Measurements from ENCODE around the gene CYP27C1. TPM values are rescaled to one million over a fixed set of nuclear protein-coding genes. Genes with fewer than 3 reads are reported as not detected.
"Not testable (repeated sequence)": the region's sequence is repeated elsewhere in the genome, so short reads cannot be mapped to it uniquely, and the experiment has no call there.

Gene CYP27C1
- not detected for total RNA-seq

- H3K27ac Mint-ChIP-seq: no peak within 1 kb of the TSS
- ATAC-seq (peak in 1 of 2 donors; percentile 52), DNase-seq (ENCODE audit: low spot score in 2 of 2) (peak in 1 of 2 donors; percentile 17)
- H3K9me3 Mint-ChIP-seq: peaks cover 0 to 7% of the 10 kb centered on the region in 2 donors
- H3K36me3 Mint-ChIP-seq: peaks cover 15 to 21% of the 10 kb centered on the region in 2 donors
These were observed at the start of gene CYP27C1 for GRCh38 chr2:127220102-127220767. Gene CYP27C1 (minus strand): TSS chr2:127220299. CDS start chr2:127220270, 29 bp downstream.

- no peak for ATAC-seq
- no peak for DNase-seq (ENCODE audit: low spot score in 2 of 2)
- Mint-ChIP-seq H3K27ac (peak overlapping the region in 1 of 2 donors; percentile 63), H3K9me3 (no peaks in the 10 kb centered on the region), H3K36me3 (peaks cover 6 to 26% of the 10 kb centered on the region in 2 donors)
These were observed 41.8 kb upstream of the CYP27C1 start for GRCh38 chr2:127261804-127262406.

GRCh38 chr2:127259355-127259754 lies 39.3 kb upstream of the CYP27C1 start:
- peaks cover 6 to 18% of the 10 kb centered on the region in 2 donors for H3K36me3 Mint-ChIP-seq
- H3K9me3 Mint-ChIP-seq: no peaks in the 10 kb centered on the region
- H3K27ac Mint-ChIP-seq: peak overlapping the region in 1 of 2 donors; percentile 15

GRCh38 chr2:127256866-127257265 lies 36.8 kb upstream of the CYP27C1 start:
- DNase-seq (ENCODE audit: low spot score in 2 of 2) (no peak), ATAC-seq (no peak)
- H3K36me3 Mint-ChIP-seq: peaks cover 6 to 18% of the 10 kb centered on the region in 2 donors
- no peaks in the 10 kb centered on the region for H3K9me3 Mint-ChIP-seq
- no peak overlapping the region for H3K27ac Mint-ChIP-seq

More at GRCh38 chr2:127259355-127259754, 39.3 kb upstream of the CYP27C1 start:
- ATAC-seq: no peak
- DNase-seq (ENCODE audit: low spot score in 2 of 2): no peak

- no peaks in the 10 kb centered on the region for H3K9me3 Mint-ChIP-seq
- no peak for DNase-seq (ENCODE audit: low spot score in 2 of 2)
- H3K36me3 Mint-ChIP-seq: peaks cover 6 to 18% of the 10 kb centered on the region in 2 donors
- H3K27ac Mint-ChIP-seq: peak overlapping the region in 1 of 2 donors; percentile 6
- no peak for ATAC-seq
These were observed 36.3 kb upstream of the CYP27C1 start for GRCh38 chr2:127256381-127256780.

GRCh38 chr2:127255721-127256120 lies 35.6 kb upstream of the CYP27C1 start:
- DNase-seq (ENCODE audit: low spot score in 2 of 2): no peak
- Mint-ChIP-seq H3K27ac (peak overlapping the region; percentile 37 to 44), H3K36me3 (peaks cover 6 to 18% of the 10 kb centered on the region in 2 donors), H3K9me3 (no peaks in the 10 kb centered on the region)
- ATAC-seq: no peak

GRCh38 chr2:127255146-127255545 lies 35.0 kb upstream of the CYP27C1 start:
- no peak for DNase-seq (ENCODE audit: low spot score in 2 of 2)
- H3K27ac Mint-ChIP-seq: peak overlapping the region in 1 of 2 donors; percentile 44
- peaks cover 6 to 18% of the 10 kb centered on the region in 2 donors for H3K36me3 Mint-ChIP-seq

GRCh38 chr2:127254386-127254981 lies 34.4 kb upstream of the CYP27C1 start:
- H3K27ac Mint-ChIP-seq: no peak overlapping the region

More at GRCh38 chr2:127255146-127255545, 35.0 kb upstream of the CYP27C1 start:
- no peaks in the 10 kb centered on the region for H3K9me3 Mint-ChIP-seq
- ATAC-seq: no peak

GRCh38 chr2:127241184-127241583 lies 21.1 kb upstream of the CYP27C1 start:
- Mint-ChIP-seq H3K36me3 (peaks cover 16 to 22% of the 10 kb centered on the region in 2 donors), H3K9me3 (peaks cover 19 to 23% of the 10 kb centered on the region in 2 donors)
- peak in 1 of 2 donors; percentile 79 for ATAC-seq
- not testable (repeated sequence) for DNase-seq (ENCODE audit: low spot score in 2 of 2); H3K27ac Mint-ChIP-seq

More at GRCh38 chr2:127254386-127254981, 34.4 kb upstream of the CYP27C1 start:
- DNase-seq (ENCODE audit: low spot score in 2 of 2) (no peak), ATAC-seq (no peak)
- H3K9me3 Mint-ChIP-seq: no peaks in the 10 kb centered on the region
- peaks cover 3 to 11% of the 10 kb centered on the region in 2 donors for H3K36me3 Mint-ChIP-seq

GRCh38 chr2:127239395-127239794 lies 19.3 kb upstream of the CYP27C1 start:
- DNase-seq (ENCODE audit: low spot score in 2 of 2) (no peak), ATAC-seq (no peak)
- Mint-ChIP-seq H3K9me3 (peaks cover 19 to 23% of the 10 kb centered on the region in 2 donors), H3K27ac (no peak overlapping the region), H3K36me3 (peaks cover 16 to 22% of the 10 kb centered on the region in 2 donors)

GRCh38 chr2:127237768-127238167 lies 17.7 kb upstream of the CYP27C1 start:
- H3K27ac Mint-ChIP-seq; DNase-seq (ENCODE audit: low spot score in 2 of 2); ATAC-seq: not testable (repeated sequence)
- Mint-ChIP-seq H3K36me3 (peaks cover 16 to 22% of the 10 kb centered on the region in 2 donors), H3K9me3 (peaks cover 19 to 23% of the 10 kb centered on the region in 2 donors)

GRCh38 chr2:127235082-127235702 lies 15.1 kb upstream of the CYP27C1 start:
- no peak overlapping the region for H3K27ac Mint-ChIP-seq
- DNase-seq (ENCODE audit: low spot score in 2 of 2): no peak
- ATAC-seq: no peak
- peaks cover 8 to 9% of the 10 kb centered on the region in 2 donors for H3K36me3 Mint-ChIP-seq
- H3K9me3 Mint-ChIP-seq: peaks cover 9 to 10% of the 10 kb centered on the region in 2 donors

GRCh38 chr2:127233710-127234109 lies 13.6 kb upstream of the CYP27C1 start:
- DNase-seq (ENCODE audit: low spot score in 2 of 2) (no peak), ATAC-seq (no peak)
- Mint-ChIP-seq H3K36me3 (peaks cover 0 to 8% of the 10 kb centered on the region in 2 donors), H3K9me3 (peaks cover 4 to 9% of the 10 kb centered on the region in 2 donors), H3K27ac (no peak overlapping the region)

GRCh38 chr2:127231130-127231865 lies 11.2 kb upstream of the CYP27C1 start:
- Mint-ChIP-seq H3K9me3 (no peaks in the 10 kb centered on the region), H3K36me3 (peaks cover 0 to 4% of the 10 kb centered on the region in 2 donors)

GRCh38 chr2:127229555-127229954 lies 9.5 kb upstream of the CYP27C1 start:
- Mint-ChIP-seq H3K27ac (no peak overlapping the region), H3K9me3 (no peaks in the 10 kb centered on the region), H3K36me3 (peaks cover 0 to 4% of the 10 kb centered on the region in 2 donors)
- ATAC-seq (no peak), DNase-seq (ENCODE audit: low spot score in 2 of 2) (no peak)

More at GRCh38 chr2:127231130-127231865, 11.2 kb upstream of the CYP27C1 start:
- DNase-seq (ENCODE audit: low spot score in 2 of 2): no peak
- no peak overlapping the region for H3K27ac Mint-ChIP-seq
- no peak for ATAC-seq

- H3K9me3 Mint-ChIP-seq: no peaks in the 10 kb centered on the region
- H3K27ac Mint-ChIP-seq: no peak overlapping the region
- ATAC-seq: no peak
- peaks cover 0 to 4% of the 10 kb centered on the region in 2 donors for H3K36me3 Mint-ChIP-seq
- DNase-seq (ENCODE audit: low spot score in 2 of 2): no peak
These were observed 8.0 kb upstream of the CYP27C1 start for GRCh38 chr2:127228102-127228501.

Measured in activated naive CD4-positive, alpha-beta T cell treated with anti-CD3 and anti-CD28 coated beads, Interleukin-2, amount 50 U/mL, for 72 hours (primary cell).